ENCODE results near the gene STPG1. TPM values are rescaled to one million over a fixed set of nuclear protein-coding genes. Genes with fewer than 3 reads are reported as not detected.

The STPG1 gene
- total and polyA plus RNA-seq, 2 of the 13 experiments (the other 11 are each of a cell fraction or from before 2014, with no cell fraction given): 3.4 to 4.3 TPM

- TF ChIP-seq PAX8 (CRISPR knock-in tag; IDR thresholded peaks at IDR 0.05; ENCODE audit: borderline replicate concordance): no peak
- no peak for TF ChIP-seq NPAS2 (CRISPR knock-in tag; IDR thresholded peaks at IDR 0.05; ENCODE audit: borderline replicate concordance)
These were observed 62.3 kb downstream of the STPG1 start (continued) for GRCh38 chr1:24351247-24351646.

GRCh38 chr1:24349891-24350290 is 63.7 kb downstream of the STPG1 start:
- ATAC-seq (no peak), DNase-seq (ENCODE audit: low spot score) (no peak), FAIRE-seq (no peak)
- H3K36me3 ChIP-seq (replicated peaks in 1 of 2; ENCODE audit: control insufficient read depth in 1 of 2, insufficient read depth in 2 of 2, low read length in 2 of 2): no peaks in the 10 kb centered on the region
- in situ Hi-C loops (cut with HindIII; ENCODE audit: extremely low pct_ligation_motif_present, low pct_unique_long_range_greater_than_20kb): no loop called here
- no peaks in the 10 kb centered on the region for H3K4me1 ChIP-seq (ENCODE audit: insufficient read depth, low read length)
- H3K27ac ChIP-seq (ENCODE audit: extremely low read length, insufficient read depth, low read length): no peak overlapping the region
- H3K4me2 ChIP-seq (ENCODE audit: low read depth, low read length): no peak overlapping the region
- BruUV-seq (replicated peaks): no TSS peak
- intact Hi-C loops (cut with micrococcal nuclease; ENCODE audit: unreplicated experiment): no loop called here
- H3K9ac ChIP-seq (ENCODE audit: insufficient read depth, low read depth, low read length): no peak overlapping the region
- no peak overlapping the region for H3K4me3 ChIP-seq (replicated peaks in 1 of 3; ENCODE audit: insufficient read depth in 1 of 3, low read depth in 2 of 3, low read length in 3 of 3)
- H3K9me3 ChIP-seq (ENCODE audit: low read length): no peaks in the 10 kb centered on the region
- POLR2A ChIA-PET: no interaction called here
- WGBS (ENCODE audit: low lambda C conversion rate): 0% methylated on average over 2 of the region's 2 CpGs
- no peak for TF ChIP-seq YY1 (IDR thresholded peaks at IDR 0.05; ENCODE audit: insufficient read depth, insufficient replicate concordance, low read depth, low read length)
- no peak for TF ChIP-seq TAF1 (CRISPR knock-in tag; IDR thresholded peaks at IDR 0.05)
- TF ChIP-seq NFYC (CRISPR knock-in tag; IDR thresholded peaks at IDR 0.05): no peak
- no peak for TF ChIP-seq DDIT3 (CRISPR knock-in tag; IDR thresholded peaks at IDR 0.05)
- TF ChIP-seq POGZ (CRISPR knock-in tag; IDR thresholded peaks at IDR 0.05): no peak
- TF ChIP-seq ZNF776 (CRISPR knock-in tag; IDR thresholded peaks at IDR 0.05): no peak
- no peak for TF ChIP-seq SIN3B (IDR thresholded peaks at IDR 0.05; ENCODE audit: low read length)
- TF ChIP-seq ZNF75D (CRISPR knock-in tag; IDR thresholded peaks at IDR 0.05; ENCODE audit: borderline replicate concordance): no peak
- no peak for TF ChIP-seq RARG (CRISPR knock-in tag; IDR thresholded peaks at IDR 0.05; ENCODE audit: low read depth)
- TF ChIP-seq ZNF761 (CRISPR knock-in tag; conservative IDR thresholded peaks at IDR 0.05): no peak
- TF ChIP-seq ZNF326 (CRISPR knock-in tag; IDR thresholded peaks at IDR 0.05; ENCODE audit: borderline replicate concordance): no peak
- TF ChIP-seq ZNF556 (CRISPR knock-in tag; IDR thresholded peaks at IDR 0.05; ENCODE audit: borderline replicate concordance): no peak
- no peak for TF ChIP-seq PTBP1 (IDR thresholded peaks at IDR 0.05; ENCODE audit: low read depth, low read length, poor library complexity, severe bottlenecking)
- TF ChIP-seq STAT5B (CRISPR knock-in tag; IDR thresholded peaks at IDR 0.05): no peak
- no peak for TF ChIP-seq ZNF644 (CRISPR knock-in tag; IDR thresholded peaks at IDR 0.05; ENCODE audit: low read depth)
- TF ChIP-seq ZNF329 (CRISPR knock-in tag; IDR thresholded peaks at IDR 0.05; ENCODE audit: low read depth): no peak
- no peak for TF ChIP-seq TBP (CRISPR knock-in tag; IDR thresholded peaks at IDR 0.05)
- no peak for TF ChIP-seq ZNF574 (CRISPR knock-in tag; IDR thresholded peaks at IDR 0.05)
- no peak for TF ChIP-seq JUN (CRISPR knock-in tag; IDR thresholded peaks at IDR 0.05)
- no peak for TF ChIP-seq MYPOP (CRISPR knock-in tag; IDR thresholded peaks at IDR 0.05)
- no peaks in the 10 kb centered on the region for H3K79me2 ChIP-seq (ENCODE audit: insufficient read depth, low read length)
- H4K20me1 ChIP-seq (ENCODE audit: insufficient read depth, low read length): no peaks in the 10 kb centered on the region
- CTCF ChIA-PET (ENCODE audit: low intra/inter-chr PET ratio, low total read pairs): no interaction called here
- H3K27me3 ChIP-seq (ENCODE audit: control insufficient read depth in 1 of 2, insufficient read depth in 2 of 2, low read length in 2 of 2): peaks cover 0 to 32% of the 10 kb centered on the region in 2 experiments; a peak in 3 of 5 replicates
- no peak overlapping the region for H2AFZ ChIP-seq (ENCODE audit: low read length)

Measured in HepG2 (cell line).